AG04450 (cell line): Measurements from ENCODE around the gene SEC16A. TPM values are rescaled to one million over a fixed set of nuclear protein-coding genes. Genes with fewer than 3 reads are reported as not detected.

ENCODE experiments used
- CTCF ChIA-PET: fragments of 300-600, 350-600 bp; formaldehyde crosslinking; extraction: SDS; loops from one replicate; lab custom pipeline; 2022; ENCODE audit warnings: antibody characterized with exemption, inconsistent platforms; lab: Charles Lee
- POLR2A ChIA-PET: fragments of 350-600 bp; formaldehyde crosslinking; extraction: SDS; loops from one replicate; lab custom pipeline; 2021; ENCODE audit warnings: antibody characterized with exemption, inconsistent platforms; lab: Yijun Ruan, JAX
- DNase-seq: peaks from one replicate; pipeline ENCODE4 v3.0.0-alpha.2; 2011; ENCODE audit warnings: low read depth, low spot score
- H3K27ac ChIP-seq: one replicate; pipeline ENCODE4 v1.5.1; 2012; ENCODE audit warnings: low read depth, low read length, control low read depth
- H3K27me3 ChIP-seq: one replicate; pipeline ENCODE4 v1.6.0; 2012; ENCODE audit warnings: low read length; ENCODE audit not compliant: control insufficient read depth, insufficient read depth
- H3K4me3 ChIP-seq: 2 replicates; pipeline ENCODE4 v1.5.1; 2011; ENCODE audit warnings: mild to moderate bottlenecking, low read depth, low read length, control low read depth
- H3K9me3 ChIP-seq: 2 replicates; pipeline ENCODE4 v1.5.1; 2012; ENCODE audit warnings: low read length; ENCODE audit not compliant: control insufficient read depth, insufficient read depth
- CTCF ChIP-seq: IDR thresholded peaks from 2 replicates; pipeline ENCODE4 v1.5.1; 2011; ENCODE audit warnings: low read depth, low read length, control low read depth, inconsistent platforms
- polyA plus RNA-seq: library from polyadenylated mRNA; depleted of rRNA; stranded (reverse); fragments of >200 nt; gene quantifications from 2 replicates; pipeline ENCODE4 v1.2.3, GENCODE V29; 2011

Gene SEC16A
- polyA plus RNA-seq, 1 experiment, result 23.2 TPM

GRCh38 chr9:136517012-136517743 is 34.3 kb upstream of the SEC16A start:
- no peak overlapping the region for H3K4me3 ChIP-seq
- H3K27ac ChIP-seq, result no peak overlapping the region
- H3K9me3 ChIP-seq, result peaks cover 7% of the 10 kb centered on the region; the same call in 1 of the 2 replicates
- ChIA-PET CTCF (no interaction called here), POLR2A (no interaction called here)
- H3K27me3 ChIP-seq, result no peaks in the 10 kb centered on the region
- no peak for DNase-seq
- no peak for TF ChIP-seq CTCF

- Histone ChIP-seq H3K4me3 (no peak overlapping the region), H3K27me3 (no peaks in the 10 kb centered on the region), H3K9me3 (peaks cover 7% of the 10 kb centered on the region; the same call in 1 of the 2 replicates), H3K27ac (no peak overlapping the region)
- POLR2A ChIA-PET, result no interaction called here
- TF ChIP-seq CTCF, result no peak
- CTCF ChIA-PET, result no interaction called here
- no peak for DNase-seq
Observed at GRCh38 chr9:136516191-136516654, 33.4 kb upstream of the SEC16A start.

DNA sequence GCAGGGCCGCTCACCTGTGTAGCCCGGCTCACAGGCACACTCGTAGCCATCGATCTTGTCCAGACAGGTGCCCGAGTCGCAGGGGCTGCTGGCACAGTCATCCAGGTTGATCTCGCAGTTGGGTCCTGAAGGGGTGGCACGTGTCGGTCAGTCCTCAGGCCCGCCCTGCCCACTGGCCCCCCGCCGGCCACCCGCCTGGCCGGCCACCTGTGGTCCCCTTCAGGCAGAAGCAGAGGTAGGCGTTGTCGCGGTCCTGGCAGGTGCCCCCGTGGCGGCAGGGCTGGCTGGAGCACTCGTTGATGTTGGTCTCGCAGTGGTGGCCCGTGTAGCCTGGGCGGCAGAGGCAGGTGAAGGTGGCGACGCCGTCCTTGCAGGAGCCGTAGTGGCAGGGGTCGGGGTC is 32.4 kb upstream of the SEC16A start:
- POLR2A ChIA-PET, result no interaction called here
- CTCF ChIA-PET, result no interaction called here
- no peaks in the 10 kb centered on the region for H3K27me3 ChIP-seq
- no peak for DNase-seq
- no peak overlapping the region for H3K4me3 ChIP-seq
- peaks cover 7% of the 10 kb centered on the region; the same call in 1 of the 2 replicates for H3K9me3 ChIP-seq
- TF ChIP-seq CTCF, result no peak
- no peak overlapping the region for H3K27ac ChIP-seq

- CTCF ChIA-PET, result no interaction called here
- POLR2A ChIA-PET, result no interaction called here
- Histone ChIP-seq H3K4me3 (no peak overlapping the region), H3K9me3 (peaks cover 7% of the 10 kb centered on the region; the same call in 1 of the 2 replicates), H3K27ac (no peak overlapping the region), H3K27me3 (no peaks in the 10 kb centered on the region)
- no peak for DNase-seq
- no peak for TF ChIP-seq CTCF
Observed at GRCh38 chr9:136514022-136514714, 31.3 kb upstream of the SEC16A start.

DNA sequence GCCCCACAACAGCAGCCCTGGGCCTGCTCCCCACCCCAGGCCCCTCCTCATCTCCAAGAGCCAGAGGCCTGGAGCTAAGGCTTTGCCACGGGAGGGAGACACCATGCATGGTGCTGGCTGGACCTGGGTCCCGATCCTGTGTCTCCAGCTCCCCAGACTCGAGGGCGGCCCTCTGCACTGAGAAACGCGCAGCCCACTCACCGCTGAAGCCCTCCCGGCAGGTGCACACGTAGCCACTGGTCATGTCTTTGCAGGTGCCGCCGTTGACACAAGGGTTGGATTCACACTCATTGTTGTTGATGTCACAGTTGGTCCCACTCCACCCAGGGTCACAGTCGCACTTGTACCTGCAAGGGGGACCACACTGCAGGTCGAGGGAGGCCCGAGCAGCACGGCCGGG is 30.4 kb upstream of the SEC16A start:
- no peak for TF ChIP-seq CTCF
- Histone ChIP-seq H3K4me3 (no peak overlapping the region), H3K27me3 (no peaks in the 10 kb centered on the region), H3K27ac (no peak overlapping the region), H3K9me3 (peaks cover 7% of the 10 kb centered on the region; the same call in 1 of the 2 replicates)
- ChIA-PET POLR2A (no interaction called here), CTCF (no interaction called here)
- no peak for DNase-seq
